Neural progenitor cell (in vitro differentiated cells): ENCODE results near the gene STARD9. TPM values are rescaled to one million over a fixed set of nuclear protein-coding genes. Genes with fewer than 3 reads are reported as not detected.

ENCODE experiments used
- DNase-seq: peaks from one replicate; pipeline ENCODE4 v3.0.0-alpha.2; 2016; ENCODE audit warnings: low spot score
- H2AFZ ChIP-seq: fragments of 200-600 bp; sonication (generic); replicated peaks from 2 replicates; pipeline ENCODE4 v1.6.1; 2016; ENCODE audit warnings: antibody characterized with exemption
- H3F3A ChIP-seq: fragments of 200-600 bp; sonication (generic); 2 replicates; pipeline ENCODE4 v1.6.1; 2016; ENCODE audit warnings: antibody characterized with exemption, low read depth
- H3K27ac ChIP-seq: fragments of 200-600 bp; sonication (generic); 2 replicates; pipeline ENCODE4 v1.5.1; 2016; ENCODE audit warnings: mild to moderate bottlenecking
- H3K27me3 ChIP-seq: fragments of 200-600 bp; sonication (generic); 2 replicates; pipeline ENCODE4 v1.6.1; 2016; ENCODE audit warnings: mild to moderate bottlenecking, moderate library complexity
- H3K36me3 ChIP-seq: fragments of 200-600 bp; sonication (generic); 2 replicates; pipeline ENCODE4 v1.5.1; 2016
- H3K4me1 ChIP-seq: fragments of 200-600 bp; sonication (generic); 2 replicates; pipeline ENCODE4 v1.6.1; 2016; ENCODE audit warnings: mixed run types
- H3K4me2 ChIP-seq: fragments of 200-600 bp; sonication (generic); 2 replicates; pipeline ENCODE4 v1.6.1; 2016
- H3K4me3 ChIP-seq: fragments of 200-600 bp; sonication (generic); 2 replicates; pipeline ENCODE4 v1.5.1; 2016
- H3K79me2 ChIP-seq: fragments of 200-600 bp; sonication (generic); 2 replicates; pipeline ENCODE4 v1.6.1; 2016; ENCODE audit warnings: low read depth
- H3K9ac ChIP-seq: fragments of 200-600 bp; sonication (generic); 2 replicates; pipeline ENCODE4 v1.6.1; 2016
- H3K9me3 ChIP-seq: fragments of 200-600 bp; sonication (generic); 2 replicates; pipeline ENCODE4 v1.5.1; 2016; ENCODE audit warnings: low read depth
- H4K20me1 ChIP-seq: fragments of 200-600 bp; sonication (generic); 2 replicates; pipeline ENCODE4 v1.6.1; 2016; ENCODE audit warnings: low read depth
- H3K27ac Mint-ChIP-seq: 3 replicates; pipeline ENCODE4 v1.8.0; 2021; ENCODE audit warnings: mixed read lengths
- H3K27me3 Mint-ChIP-seq: 2 replicates; pipeline ENCODE4 v1.8.0; 2022; ENCODE audit warnings: low read depth, mild to moderate bottlenecking, inconsistent platforms, moderate library complexity, mixed read lengths; ENCODE audit not compliant: insufficient read depth
- H3K36me3 Mint-ChIP-seq: 3 replicates; pipeline ENCODE4 v1.8.0; 2021; ENCODE audit warnings: mixed read lengths
- H3K4me1 Mint-ChIP-seq: 3 replicates; pipeline ENCODE4 v1.8.0; 2021; ENCODE audit warnings: mixed read lengths
- H3K4me3 Mint-ChIP-seq: 3 replicates; pipeline ENCODE4 v1.8.0; 2021; ENCODE audit warnings: mild to moderate bottlenecking, moderate library complexity, mixed read lengths
- H3K9me3 Mint-ChIP-seq: 3 replicates; pipeline ENCODE4 v1.8.0; 2020; ENCODE audit warnings: mixed read lengths
- EZH2 ChIP-seq: fragments of 200-600 bp; sonication (generic); IDR thresholded peaks from 2 replicates; pipeline ENCODE4 v1.6.1; 2017; ENCODE audit warnings: antibody characterized with exemption, mild to moderate bottlenecking, moderate library complexity
- EZH2phosphoT487 ChIP-seq: fragments of 200-600 bp; sonication (generic); IDR thresholded peaks from 2 replicates; pipeline ENCODE4 v1.6.1; 2017; ENCODE audit warnings: antibody characterized with exemption
- total RNA-seq: library from RNA; depleted of rRNA; stranded (reverse); fragments of >200 nt; gene quantifications from 2 replicates; pipeline ENCODE4 v1.2.3, GENCODE V29; 2015; ENCODE audit warnings: low replicate concordance
- TF ChIP-seq, protein P1 (sequence below): fragments of 200-600 bp; sonication (generic); IDR thresholded peaks from 2 replicates; pipeline ENCODE4 v1.5.1; 2017; ENCODE audit warnings: antibody characterized with exemption, mild to moderate bottlenecking

The STARD9 gene
- total RNA-seq, 1 donor from 2014 or later, result 11.9 TPM

- no peak overlapping the region for H3K9ac ChIP-seq
- H2AFZ ChIP-seq, result no peak overlapping the region
- no peak overlapping the region for H3K27ac Mint-ChIP-seq
- H3K9me3 Mint-ChIP-seq, result no peaks in the 10 kb centered on the region
- peaks cover 27% of the 10 kb centered on the region for H3K4me1 ChIP-seq
- H3K27ac ChIP-seq, result peak overlapping the region; percentile 48
- H3K79me2 ChIP-seq, result peaks cover 36% of the 10 kb centered on the region
- H3K4me3 ChIP-seq, result peak overlapping the region; percentile 16
- H3K36me3 Mint-ChIP-seq, result peaks cover 16% of the 10 kb centered on the region
- TF ChIP-seq EZH2 (no peak), EZH2phosphoT487 (no peak)
- TF ChIP-seq, protein P1, sequence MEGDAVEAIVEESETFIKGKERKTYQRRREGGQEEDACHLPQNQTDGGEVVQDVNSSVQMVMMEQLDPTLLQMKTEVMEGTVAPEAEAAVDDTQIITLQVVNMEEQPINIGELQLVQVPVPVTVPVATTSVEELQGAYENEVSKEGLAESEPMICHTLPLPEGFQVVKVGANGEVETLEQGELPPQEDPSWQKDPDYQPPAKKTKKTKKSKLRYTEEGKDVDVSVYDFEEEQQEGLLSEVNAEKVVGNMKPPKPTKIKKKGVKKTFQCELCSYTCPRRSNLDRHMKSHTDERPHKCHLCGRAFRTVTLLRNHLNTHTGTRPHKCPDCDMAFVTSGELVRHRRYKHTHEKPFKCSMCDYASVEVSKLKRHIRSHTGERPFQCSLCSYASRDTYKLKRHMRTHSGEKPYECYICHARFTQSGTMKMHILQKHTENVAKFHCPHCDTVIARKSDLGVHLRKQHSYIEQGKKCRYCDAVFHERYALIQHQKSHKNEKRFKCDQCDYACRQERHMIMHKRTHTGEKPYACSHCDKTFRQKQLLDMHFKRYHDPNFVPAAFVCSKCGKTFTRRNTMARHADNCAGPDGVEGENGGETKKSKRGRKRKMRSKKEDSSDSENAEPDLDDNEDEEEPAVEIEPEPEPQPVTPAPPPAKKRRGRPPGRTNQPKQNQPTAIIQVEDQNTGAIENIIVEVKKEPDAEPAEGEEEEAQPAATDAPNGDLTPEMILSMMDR, result no peak
- H4K20me1 ChIP-seq, result peaks cover 32% of the 10 kb centered on the region
- peak; percentile 65 for DNase-seq
- H3K4me1 Mint-ChIP-seq, result peaks cover 41% of the 10 kb centered on the region
- H3K36me3 ChIP-seq, result no peaks in the 10 kb centered on the region
- H3K27me3 Mint-ChIP-seq, result peaks cover 2% of the 10 kb centered on the region
- H3K9me3 ChIP-seq, result no peaks in the 10 kb centered on the region
- peaks cover 20% of the 10 kb centered on the region for H3K27me3 ChIP-seq
- H3K4me2 ChIP-seq, result peak overlapping the region; percentile 68
- H3K4me3 Mint-ChIP-seq, result peak overlapping the region; percentile 1
- peaks cover 39% of the 10 kb centered on the region for H3F3A ChIP-seq
These were observed 8.8 kb downstream of the STARD9 start for GRCh38 chr15:42584031-42584765.

DNA sequence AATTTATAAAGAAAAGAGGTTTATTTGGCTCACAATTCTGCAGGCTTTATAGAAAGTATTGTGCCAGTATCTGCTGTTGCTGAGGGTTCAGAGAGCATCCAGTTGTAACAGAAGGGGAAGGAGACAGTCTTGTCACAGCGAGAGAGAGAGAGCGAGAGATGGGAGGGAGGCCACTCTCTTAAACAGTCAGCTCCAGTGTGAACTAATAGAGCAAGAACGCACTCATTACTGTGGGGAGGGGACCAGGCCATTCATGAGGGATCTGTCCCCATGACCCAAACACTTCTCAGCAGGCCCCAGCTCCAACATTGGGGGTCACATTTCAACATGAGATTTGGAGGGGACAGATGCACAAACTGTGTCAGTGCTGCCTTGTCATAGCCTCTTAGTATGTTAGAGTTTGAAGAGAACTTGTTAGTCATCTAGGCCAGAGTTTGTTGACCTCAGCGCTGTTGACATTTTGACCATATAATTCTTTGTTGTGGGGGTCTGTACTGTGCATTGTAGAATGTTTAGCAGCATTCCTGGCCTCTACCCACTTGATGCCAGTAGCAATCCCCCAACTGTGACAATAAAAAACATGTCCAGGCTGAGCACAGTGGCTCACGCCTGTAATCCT is 15.3 kb downstream of the STARD9 start:
- Histone ChIP-seq H3K4me1 (no peaks in the 10 kb centered on the region), H3K79me2 (peaks cover 8% of the 10 kb centered on the region), H3K9me3 (no peaks in the 10 kb centered on the region), H2AFZ (no peak overlapping the region), H3K9ac (no peak overlapping the region), H3K4me3 (no peak overlapping the region), H4K20me1 (no peaks in the 10 kb centered on the region), H3F3A (no peaks in the 10 kb centered on the region), H3K27me3 (no peaks in the 10 kb centered on the region), H3K27ac (no peak overlapping the region), H3K4me2 (no peak overlapping the region), H3K36me3 (no peaks in the 10 kb centered on the region)
- Mint-ChIP-seq H3K27me3 (no peaks in the 10 kb centered on the region), H3K4me1 (peaks cover 6% of the 10 kb centered on the region), H3K9me3 (no peaks in the 10 kb centered on the region), H3K36me3 (peaks cover 15% of the 10 kb centered on the region), H3K4me3 (no peak overlapping the region), H3K27ac (no peak overlapping the region)
- TF ChIP-seq, protein P1, result no peak
- TF ChIP-seq EZH2phosphoT487, result no peak
- TF ChIP-seq EZH2, result no peak
- no peak for DNase-seq

- Histone ChIP-seq H2AFZ (no peak overlapping the region), H3K36me3 (no peaks in the 10 kb centered on the region), H3K4me3 (no peak overlapping the region), H3K27me3 (no peaks in the 10 kb centered on the region), H3K9ac (no peak overlapping the region), H3K9me3 (no peaks in the 10 kb centered on the region), H4K20me1 (no peaks in the 10 kb centered on the region), H3K4me2 (no peak overlapping the region), H3F3A (no peaks in the 10 kb centered on the region), H3K79me2 (peaks cover 3% of the 10 kb centered on the region), H3K4me1 (no peaks in the 10 kb centered on the region), H3K27ac (no peak overlapping the region)
- H3K9me3 Mint-ChIP-seq, result no peaks in the 10 kb centered on the region
- no peak for TF ChIP-seq EZH2
- TF ChIP-seq EZH2phosphoT487, result no peak
- TF ChIP-seq, protein P1, result peak; percentile 40
- H3K4me3 Mint-ChIP-seq, result no peak overlapping the region
- no peak overlapping the region for H3K27ac Mint-ChIP-seq
- peaks cover 11% of the 10 kb centered on the region for H3K36me3 Mint-ChIP-seq
- H3K27me3 Mint-ChIP-seq, result no peaks in the 10 kb centered on the region
- H3K4me1 Mint-ChIP-seq, result peaks cover 6% of the 10 kb centered on the region
- no peak for DNase-seq
These were observed 16.0 kb downstream of the STARD9 start for GRCh38 chr15:42591238-42591934.
